HUES64 (cell line): ENCODE results near the gene PRR18.

ENCODE experiments used
- H3K27ac ChIP-seq: 2 replicates; pipeline ENCODE4 v1.7.0; 2013; ENCODE audit warnings: low read depth, low read length, inconsistent platforms
- H3K27me3 ChIP-seq: 2 replicates; pipeline ENCODE4 v1.6.1; 2013; ENCODE audit warnings: mild to moderate bottlenecking, low read length; ENCODE audit not compliant: insufficient read depth
- H3K36me3 ChIP-seq: 2 replicates; pipeline ENCODE4 v1.6.1; 2013; ENCODE audit warnings: mild to moderate bottlenecking, low read length; ENCODE audit not compliant: insufficient read depth
- H3K4me1 ChIP-seq: 2 replicates; pipeline ENCODE4 v1.6.1; 2013; ENCODE audit warnings: mild to moderate bottlenecking, low read length, moderate library complexity; ENCODE audit not compliant: insufficient read depth
- H3K4me3 ChIP-seq: 2 replicates; pipeline ENCODE4 v1.5.1; 2013; ENCODE audit warnings: mild to moderate bottlenecking, low read length, moderate library complexity
- H3K9ac ChIP-seq: 2 replicates; pipeline ENCODE4 v1.6.1; 2013; ENCODE audit warnings: mild to moderate bottlenecking, low read depth, low read length
- H3K9me3 ChIP-seq: 2 replicates; pipeline ENCODE4 v1.6.1; 2013; ENCODE audit warnings: low read depth, low read length; ENCODE audit not compliant: insufficient read depth
- WGBS: fragments of 150-250, 120-280 bp; methylation state at CpG from one replicate; pipeline ENCODE4 v1.1.7; 2013; ENCODE audit warnings: missing lambda C conversion rate; 5-methylcytosine and 5-hydroxymethylcytosine counted together

The PRR18 gene

DNA sequence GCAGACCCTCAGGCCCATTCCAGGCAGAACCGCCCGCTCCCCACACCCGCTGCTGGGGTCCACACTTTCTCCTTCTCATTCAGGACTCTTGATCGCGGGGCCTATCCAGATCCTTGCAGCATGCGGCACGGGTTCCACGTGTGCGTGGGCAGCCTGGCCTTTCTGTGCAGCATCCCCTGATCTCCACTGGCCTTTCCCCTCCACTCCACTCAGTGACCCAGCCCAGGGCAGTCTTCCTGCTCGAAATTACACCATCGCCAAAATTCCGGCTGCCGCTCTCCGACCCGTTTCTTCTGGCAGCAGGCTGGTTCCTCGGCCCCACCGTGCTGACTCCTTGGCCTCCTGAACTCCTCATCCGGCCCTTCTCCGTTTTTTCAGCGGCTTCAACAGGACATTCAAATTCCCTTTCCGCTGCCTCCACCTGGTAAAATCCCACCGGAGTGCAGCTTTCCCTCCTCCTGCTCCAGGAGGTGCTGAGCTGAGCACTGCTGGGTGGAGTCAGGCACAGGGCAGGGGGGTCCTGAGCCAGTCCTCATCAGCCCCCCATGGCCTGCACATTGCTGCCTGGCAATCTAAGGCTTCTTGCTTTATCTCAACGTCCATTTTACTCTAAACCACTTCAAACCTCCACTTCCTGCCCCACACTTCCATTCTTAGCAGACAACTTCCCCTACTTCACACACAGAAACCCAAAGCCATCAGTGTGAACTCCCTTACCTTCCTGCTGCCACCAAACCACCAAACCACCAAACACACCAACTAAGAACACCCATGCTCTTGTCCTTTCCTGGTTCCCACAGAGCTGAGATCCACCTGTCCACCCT is 25.2 kb upstream of the PRR18 start:
- H3K9ac ChIP-seq, result no peak overlapping the region; the same call in 1 of the 2 replicates
- H3K4me1 ChIP-seq, result peaks cover 16% of the 10 kb centered on the region
- H3K36me3 ChIP-seq, result peaks cover 42% of the 10 kb centered on the region
- H3K9me3 ChIP-seq, result no peaks in the 10 kb centered on the region
- WGBS, result 91% methylated on average over 23 of the region's 23 CpGs
- H3K27me3 ChIP-seq, result no peaks in the 10 kb centered on the region
- H3K27ac ChIP-seq, result no peak overlapping the region
- no peak overlapping the region for H3K4me3 ChIP-seq

DNA sequence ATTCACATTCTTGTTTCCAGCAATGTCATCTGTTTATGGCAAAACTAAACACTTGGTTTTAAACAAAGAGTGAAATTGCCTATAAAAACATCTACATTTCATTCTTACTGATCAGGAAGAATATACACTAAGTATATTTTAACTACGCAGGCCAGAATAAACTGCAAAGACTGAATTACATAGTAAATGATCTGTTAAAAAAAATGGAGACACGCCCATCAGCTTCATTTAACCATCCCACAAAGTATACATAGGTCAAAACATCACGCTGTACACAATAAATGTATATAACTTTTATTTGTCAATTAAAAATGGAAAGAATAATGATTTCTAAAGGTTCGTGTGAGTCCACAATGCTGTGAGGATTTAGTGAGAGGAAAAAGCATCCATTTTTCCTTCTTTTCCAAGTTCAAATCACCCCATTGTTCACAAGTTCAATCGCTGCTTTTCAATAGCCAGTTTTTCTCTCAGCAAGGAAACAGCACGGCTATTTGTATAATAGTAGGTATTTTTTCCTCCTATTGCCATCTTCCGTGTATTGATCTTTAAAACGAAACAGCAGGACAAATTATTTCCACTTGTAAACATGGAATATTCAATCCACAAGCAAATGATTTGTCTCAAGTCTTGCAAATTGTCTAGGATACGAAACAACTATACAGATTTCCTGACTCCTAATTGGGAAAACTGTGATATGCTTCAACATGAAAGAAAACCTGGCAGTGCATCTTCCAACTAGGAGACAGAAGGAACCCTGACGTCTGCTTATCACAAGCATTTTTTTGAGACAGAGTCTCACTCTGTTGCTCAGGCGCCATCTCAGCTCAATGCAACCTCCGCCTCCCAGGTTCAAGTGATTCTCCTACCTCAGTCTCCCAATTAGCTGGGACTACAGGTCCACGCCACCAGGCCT is 23.6 kb upstream of the PRR18 start:
- H3K36me3 ChIP-seq, result peaks cover 43% of the 10 kb centered on the region
- no peaks in the 10 kb centered on the region for H3K27me3 ChIP-seq
- peaks cover 16% of the 10 kb centered on the region for H3K4me1 ChIP-seq
- no peak overlapping the region for H3K4me3 ChIP-seq
- H3K9me3 ChIP-seq, result no peaks in the 10 kb centered on the region
- WGBS, result 89% methylated on average over 8 of the region's 13 CpGs
- no peak overlapping the region for H3K27ac ChIP-seq
- no peak overlapping the region for H3K9ac ChIP-seq

DNA sequence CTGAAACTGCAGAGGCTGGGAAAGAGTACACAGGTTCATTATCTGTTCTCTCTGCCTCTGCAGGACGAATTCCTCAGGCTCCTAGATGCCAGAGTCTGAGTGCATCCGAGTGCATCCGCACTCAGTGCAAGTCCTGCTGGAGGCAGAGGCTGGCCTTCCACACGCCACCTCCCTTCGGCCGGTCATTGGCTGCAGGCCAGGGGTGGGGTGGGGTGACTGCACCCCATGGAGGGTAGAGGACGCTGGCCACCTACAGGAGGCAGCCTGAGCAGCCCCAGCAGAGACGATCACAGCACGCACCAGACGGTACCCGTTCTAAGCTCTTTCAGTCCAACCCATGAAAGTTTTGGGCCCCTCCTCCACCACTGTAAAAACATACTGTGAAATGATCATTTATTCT is 22.4 kb upstream of the PRR18 start:
- 53% methylated on average over 11 of the region's 11 CpGs for WGBS
- Histone ChIP-seq H3K9ac (no peak overlapping the region), H3K9me3 (no peaks in the 10 kb centered on the region), H3K4me3 (no peak overlapping the region), H3K4me1 (peaks cover 16% of the 10 kb centered on the region), H3K36me3 (peaks cover 44% of the 10 kb centered on the region), H3K27me3 (no peaks in the 10 kb centered on the region), H3K27ac (no peak overlapping the region)

DNA sequence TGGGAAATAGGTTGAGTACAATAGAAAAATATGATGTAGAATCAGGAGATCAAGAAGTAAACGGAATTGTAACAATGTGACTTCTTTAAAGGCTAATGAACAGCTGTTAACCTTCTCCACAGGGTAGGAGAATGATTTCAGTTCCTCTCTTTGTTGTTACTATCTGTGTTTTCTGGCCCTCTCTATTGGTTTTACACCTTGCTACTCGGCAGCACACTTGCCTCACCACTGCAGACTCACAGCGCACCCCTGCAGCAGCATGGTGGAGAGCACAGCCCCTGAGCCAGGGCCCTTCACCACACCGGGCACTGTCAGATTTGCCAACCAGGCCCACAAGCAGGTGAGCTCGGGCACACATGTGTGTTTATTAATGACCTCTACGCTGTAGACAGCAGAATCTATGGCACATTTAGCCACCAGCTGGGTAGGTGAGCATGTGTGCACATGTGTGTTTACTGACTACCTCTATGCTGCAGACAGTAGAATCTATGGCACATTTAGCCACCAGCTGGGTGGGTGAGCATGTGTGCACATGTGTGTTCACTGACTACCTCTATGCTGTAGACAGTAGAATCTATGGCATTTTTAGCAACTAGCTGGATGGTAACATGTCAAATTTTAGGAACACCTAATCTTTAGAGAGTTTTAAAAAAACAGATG is 17.3 kb upstream of the PRR18 start:
- H3K9ac ChIP-seq, result no peak overlapping the region
- H3K4me3 ChIP-seq, result no peak overlapping the region
- H3K27ac ChIP-seq, result no peak overlapping the region
- H3K9me3 ChIP-seq, result no peaks in the 10 kb centered on the region
- no peaks in the 10 kb centered on the region for H3K27me3 ChIP-seq
- peaks cover 5% of the 10 kb centered on the region; the same call in 1 of the 2 replicates for H3K4me1 ChIP-seq
- 90% methylated on average over 6 of the region's 6 CpGs for WGBS
- peaks cover 83% of the 10 kb centered on the region for H3K36me3 ChIP-seq

DNA sequence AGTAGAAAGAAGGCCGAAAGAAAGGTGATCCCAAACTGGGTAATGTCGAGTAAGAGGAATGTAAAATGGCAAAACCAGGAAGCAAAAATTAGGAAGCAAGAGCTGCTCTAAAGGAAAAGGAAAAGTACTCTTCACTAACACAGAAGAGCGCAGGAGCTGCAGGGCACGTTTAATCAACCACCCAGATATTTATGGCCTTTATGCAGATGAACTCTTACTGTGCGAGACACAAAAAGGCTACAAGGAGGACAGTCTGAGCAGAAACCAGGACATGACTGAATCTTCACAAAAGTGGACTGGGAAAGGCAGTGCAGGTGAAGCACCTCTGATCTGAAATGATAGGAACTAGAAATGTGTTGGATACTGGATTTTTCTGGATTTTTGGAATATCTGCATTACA is 15.2 kb upstream of the PRR18 start:
- no peak overlapping the region for H3K9ac ChIP-seq
- no peak overlapping the region for H3K27ac ChIP-seq
- H3K36me3 ChIP-seq, result peaks cover 82% of the 10 kb centered on the region
- H3K27me3 ChIP-seq, result no peaks in the 10 kb centered on the region
- no peak overlapping the region for H3K4me3 ChIP-seq
- H3K9me3 ChIP-seq, result no peaks in the 10 kb centered on the region
- H3K4me1 ChIP-seq, result no peaks in the 10 kb centered on the region
- WGBS, result 90% methylated on average over 5 of the region's 5 CpGs

DNA sequence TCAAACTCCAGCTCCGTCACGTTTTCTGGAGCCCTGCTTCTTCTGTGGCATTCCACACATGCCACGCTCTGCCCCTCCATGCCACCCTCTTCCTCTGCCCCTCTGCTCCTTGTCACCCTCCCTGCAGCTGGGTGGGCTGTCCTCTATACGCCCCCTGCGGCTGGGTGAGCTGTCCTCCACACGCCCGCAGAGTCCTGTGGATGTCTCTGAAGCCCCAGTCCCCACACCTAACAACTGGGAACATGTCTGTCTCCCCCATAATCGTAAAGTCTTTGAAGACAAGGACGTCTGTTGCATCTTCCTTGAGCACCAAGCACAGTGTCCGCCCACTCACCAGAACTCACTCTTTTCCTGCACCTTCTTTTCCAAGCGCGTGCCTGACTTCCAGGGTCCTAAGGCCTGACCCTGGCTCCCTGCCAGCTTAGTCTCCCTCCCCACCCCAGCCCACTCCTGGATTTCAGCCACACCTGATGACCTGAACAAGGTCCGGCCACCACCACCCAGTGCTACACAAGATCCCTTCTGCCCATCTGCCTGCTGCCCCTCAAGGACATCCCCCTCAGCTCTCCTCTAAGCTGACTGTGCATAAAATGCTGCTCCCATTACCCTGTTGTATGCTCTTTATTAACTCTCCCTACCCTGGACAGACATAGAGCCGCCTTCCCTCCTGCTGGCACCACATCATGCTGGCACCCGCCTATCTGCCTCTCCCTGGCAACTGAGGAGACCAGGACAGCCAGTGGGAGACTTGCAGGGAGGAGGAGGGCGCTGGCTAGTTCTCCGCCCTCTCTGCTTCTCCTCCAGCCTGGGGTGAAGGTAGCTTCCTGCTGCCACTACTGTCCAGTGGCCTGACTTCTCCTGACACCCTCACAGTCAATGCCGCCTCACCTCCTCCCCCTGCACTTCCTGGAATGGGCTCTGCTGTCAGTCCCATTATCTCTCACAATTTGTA is 10.7 kb upstream of the PRR18 start:
- H3K36me3 ChIP-seq, result peaks cover 39% of the 10 kb centered on the region
- H3K9ac ChIP-seq, result no peak overlapping the region
- 90% methylated on average over 18 of the region's 18 CpGs for WGBS

DNA sequence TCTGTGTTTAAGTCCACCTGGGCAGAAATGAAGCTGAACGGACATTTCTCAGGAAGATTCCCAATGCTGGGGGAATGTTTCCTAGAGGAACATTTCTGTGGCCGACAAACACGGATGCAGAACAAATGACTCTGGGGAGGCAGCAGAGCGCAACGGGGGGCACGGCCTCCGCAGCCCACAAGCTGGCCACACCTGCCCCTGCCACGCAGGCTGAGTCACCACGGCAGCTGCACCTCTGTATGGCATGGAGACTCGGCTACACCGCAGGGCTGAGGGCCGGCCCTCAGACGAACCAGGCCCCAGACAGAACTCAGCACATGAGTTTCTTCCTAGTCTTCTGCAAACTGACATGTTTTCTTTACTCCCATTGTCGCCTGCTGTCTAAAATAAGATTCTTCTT is 10.0 kb upstream of the PRR18 start:
- Histone ChIP-seq H3K4me1 (peaks cover 6% of the 10 kb centered on the region), H3K9ac (no peak overlapping the region), H3K27me3 (no peaks in the 10 kb centered on the region), H3K27ac (no peak overlapping the region), H3K4me3 (no peak overlapping the region), H3K36me3 (peaks cover 33% of the 10 kb centered on the region), H3K9me3 (no peaks in the 10 kb centered on the region)
- WGBS, result 89% methylated on average over 14 of the region's 14 CpGs

More for the DNA sequence above, 10.7 kb upstream of the PRR18 start:
- H3K4me1 ChIP-seq, result peaks cover 6% of the 10 kb centered on the region
- H3K27me3 ChIP-seq, result no peaks in the 10 kb centered on the region
- no peak overlapping the region for H3K4me3 ChIP-seq
- no peaks in the 10 kb centered on the region for H3K9me3 ChIP-seq
- no peak overlapping the region for H3K27ac ChIP-seq

DNA sequence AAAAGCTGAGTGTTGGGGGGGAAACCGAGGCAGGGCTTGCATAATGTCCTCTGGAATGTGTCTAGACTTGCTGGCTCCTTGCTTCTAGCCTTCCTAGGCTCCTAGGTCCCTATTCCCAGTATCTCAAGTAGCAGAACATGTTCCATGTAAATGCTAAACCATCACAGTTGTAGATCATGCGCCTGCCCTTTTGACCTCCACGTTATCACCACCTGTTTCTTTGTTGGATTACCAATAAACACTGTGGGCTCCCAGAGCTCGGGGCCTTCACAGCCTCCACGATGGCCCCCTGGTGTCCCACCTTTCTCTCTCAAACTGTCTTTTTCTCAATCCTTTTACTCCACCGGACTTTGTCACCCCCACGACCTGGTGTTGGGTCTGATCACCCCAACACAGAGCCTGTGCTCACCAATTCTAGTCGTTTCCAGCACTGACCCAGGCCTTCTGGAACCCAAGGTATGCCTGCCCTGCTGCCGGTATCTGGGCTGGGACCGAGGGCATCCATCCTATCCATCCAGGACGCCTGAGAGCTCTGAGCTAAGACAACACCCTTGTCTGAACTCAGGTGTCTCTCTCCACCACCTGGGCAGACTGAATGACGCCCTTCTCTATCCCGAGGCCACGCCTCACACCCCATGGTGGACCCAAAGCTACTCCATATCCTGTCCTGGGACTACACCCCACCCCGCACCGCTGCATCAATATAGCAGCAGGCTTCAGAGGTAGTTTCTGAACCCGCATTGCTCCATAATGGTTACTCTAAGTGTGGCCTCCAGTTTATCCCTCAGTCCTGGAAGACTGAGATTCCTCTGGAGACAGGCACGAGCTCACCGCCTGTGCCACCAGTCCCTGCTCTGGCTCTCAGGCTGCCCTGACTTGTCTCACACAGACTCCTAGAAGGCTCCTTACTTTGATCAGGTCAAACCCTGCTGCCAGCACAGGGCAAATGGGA is 9.3 kb upstream of the PRR18 start:
- WGBS, result 91% methylated on average over 19 of the region's 19 CpGs
- no peaks in the 10 kb centered on the region for H3K27me3 ChIP-seq

DNA sequence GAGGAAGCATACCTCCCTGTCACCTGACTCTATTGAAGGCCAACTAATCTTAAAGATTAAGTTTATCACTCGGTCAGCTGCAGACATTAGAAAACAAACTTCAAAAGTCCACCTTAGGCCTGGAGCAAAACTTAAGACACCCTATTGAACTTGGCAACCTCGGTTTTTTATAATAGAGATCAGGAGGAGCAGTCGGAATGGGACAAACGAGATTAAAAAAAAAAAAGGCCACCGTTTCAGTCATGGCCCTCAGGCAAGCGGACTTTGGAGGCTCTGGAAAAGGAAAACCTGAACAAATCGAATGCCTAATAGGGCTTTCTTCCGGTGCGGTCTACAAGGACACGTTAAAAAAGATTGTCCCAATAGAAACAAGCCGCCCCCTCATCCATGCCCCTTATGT is 7.2 kb upstream of the PRR18 start:
- H3K4me1 ChIP-seq, result peaks cover 6% of the 10 kb centered on the region
- 91% methylated on average over 11 of the region's 11 CpGs for WGBS

More for the DNA sequence above, 9.3 kb upstream of the PRR18 start:
- Histone ChIP-seq H3K4me3 (no peak overlapping the region), H3K9me3 (no peaks in the 10 kb centered on the region), H3K9ac (no peak overlapping the region), H3K36me3 (peaks cover 26% of the 10 kb centered on the region), H3K4me1 (peaks cover 6% of the 10 kb centered on the region), H3K27ac (no peak overlapping the region)

More for the DNA sequence above, 7.2 kb upstream of the PRR18 start:
- no peak overlapping the region for H3K9ac ChIP-seq
- H3K27me3 ChIP-seq, result peaks cover 10% of the 10 kb centered on the region
- H3K9me3 ChIP-seq, result no peaks in the 10 kb centered on the region
- H3K27ac ChIP-seq, result no peak overlapping the region
- H3K36me3 ChIP-seq, result peaks cover 10% of the 10 kb centered on the region
- no peak overlapping the region for H3K4me3 ChIP-seq
